ENCODE results near the gene LRRIQ4. TPM values are rescaled to one million over a fixed set of nuclear protein-coding genes. Genes with fewer than 3 reads are reported as not detected.

LRRIQ4 gene
- total RNA-seq, 1 donor, result under 0.01 TPM

GRCh38 chr3:169811631-169812331 lies 889 bp upstream of the LRRIQ4 start:
- peaks cover 16% of the 10 kb centered on the region for H3K4me1 ChIP-seq (ENCODE audit: insufficient read depth, low read length)
- peak overlapping the region; percentile 98 for H2AFZ ChIP-seq (ENCODE audit: low read length)
- TF ChIP-seq CTCF (IDR thresholded peaks at IDR 0.05; ENCODE audit: extremely low read depth, low read depth, low read length), result no peak
- H3K9me3 ChIP-seq (ENCODE audit: low read depth, low read length), result peaks cover 1% of the 10 kb centered on the region
- peak overlapping the region; percentile 52 for H3K27ac ChIP-seq (ENCODE audit: low read depth, low read length)
- H3K79me2 ChIP-seq (ENCODE audit: insufficient read depth, low read length), result no peaks in the 10 kb centered on the region
- H3K27me3 ChIP-seq (ENCODE audit: insufficient read depth, low read length), result no peaks in the 10 kb centered on the region
- no peaks in the 10 kb centered on the region for H3K36me3 ChIP-seq (ENCODE audit: insufficient read depth, low read length)
- H3K4me3 ChIP-seq (ENCODE audit: insufficient read depth, low read length), result peak overlapping the region; percentile 78
- peak; percentile 81 for DNase-seq (ENCODE audit: insufficient read length, low spot score, missing footprints)
- no peaks in the 10 kb centered on the region for H4K20me1 ChIP-seq (ENCODE audit: insufficient read depth, low read length)
- peak overlapping the region; percentile 85 for H3K4me2 ChIP-seq (ENCODE audit: insufficient read depth, low read length)

GRCh38 chr3:169813278-169813677 lies 608 bp downstream of the LRRIQ4 start:
- Histone ChIP-seq H3K4me2 (ENCODE audit: insufficient read depth, low read length) (peak overlapping the region; percentile 85), H3K4me3 (ENCODE audit: insufficient read depth, low read length) (peak overlapping the region; percentile 78), H4K20me1 (ENCODE audit: insufficient read depth, low read length) (no peaks in the 10 kb centered on the region), H3K27me3 (ENCODE audit: insufficient read depth, low read length) (no peaks in the 10 kb centered on the region), H3K4me1 (ENCODE audit: insufficient read depth, low read length) (peaks cover 20% of the 10 kb centered on the region), H3K79me2 (ENCODE audit: insufficient read depth, low read length) (no peaks in the 10 kb centered on the region), H3K9me3 (ENCODE audit: low read depth, low read length) (peaks cover 1% of the 10 kb centered on the region), H3K27ac (ENCODE audit: low read depth, low read length) (no peak overlapping the region), H2AFZ (ENCODE audit: low read length) (peak overlapping the region; percentile 98), H3K36me3 (ENCODE audit: insufficient read depth, low read length) (no peaks in the 10 kb centered on the region)
- TF ChIP-seq CTCF (IDR thresholded peaks at IDR 0.05; ENCODE audit: extremely low read depth, low read depth, low read length), result no peak
- no peak for DNase-seq (ENCODE audit: insufficient read length, low spot score, missing footprints)

GRCh38 chr3:169813757-169814517 lies 1.3 kb downstream of the LRRIQ4 start:
- Histone ChIP-seq H3K36me3 (ENCODE audit: insufficient read depth, low read length) (no peaks in the 10 kb centered on the region), H2AFZ (ENCODE audit: low read length) (peak overlapping the region; percentile 98), H3K79me2 (ENCODE audit: insufficient read depth, low read length) (no peaks in the 10 kb centered on the region), H3K4me2 (ENCODE audit: insufficient read depth, low read length) (peak overlapping the region; percentile 85), H4K20me1 (ENCODE audit: insufficient read depth, low read length) (no peaks in the 10 kb centered on the region), H3K9me3 (ENCODE audit: low read depth, low read length) (peaks cover 1% of the 10 kb centered on the region), H3K27ac (ENCODE audit: low read depth, low read length) (no peak overlapping the region), H3K4me1 (ENCODE audit: insufficient read depth, low read length) (peaks cover 20% of the 10 kb centered on the region), H3K4me3 (ENCODE audit: insufficient read depth, low read length) (peak overlapping the region; percentile 78), H3K27me3 (ENCODE audit: insufficient read depth, low read length) (no peaks in the 10 kb centered on the region)
- peak; percentile 34 for TF ChIP-seq CTCF (IDR thresholded peaks at IDR 0.05; ENCODE audit: extremely low read depth, low read depth, low read length)
- no peak for DNase-seq (ENCODE audit: insufficient read length, low spot score, missing footprints)

GRCh38 chr3:169815590-169816150 lies 3.0 kb downstream of the LRRIQ4 start:
- Histone ChIP-seq H3K4me1 (ENCODE audit: insufficient read depth, low read length) (peaks cover 20% of the 10 kb centered on the region), H2AFZ (ENCODE audit: low read length) (no peak overlapping the region), H3K27ac (ENCODE audit: low read depth, low read length) (no peak overlapping the region), H4K20me1 (ENCODE audit: insufficient read depth, low read length) (no peaks in the 10 kb centered on the region), H3K4me3 (ENCODE audit: insufficient read depth, low read length) (no peak overlapping the region), H3K27me3 (ENCODE audit: insufficient read depth, low read length) (no peaks in the 10 kb centered on the region), H3K36me3 (ENCODE audit: insufficient read depth, low read length) (no peaks in the 10 kb centered on the region), H3K4me2 (ENCODE audit: insufficient read depth, low read length) (no peak overlapping the region), H3K79me2 (ENCODE audit: insufficient read depth, low read length) (no peaks in the 10 kb centered on the region), H3K9me3 (ENCODE audit: low read depth, low read length) (peaks cover 1% of the 10 kb centered on the region)
- no peak for DNase-seq (ENCODE audit: insufficient read length, low spot score, missing footprints)
- no peak for TF ChIP-seq CTCF (IDR thresholded peaks at IDR 0.05; ENCODE audit: extremely low read depth, low read depth, low read length)
